ENCODE measurements around the gene KLHL17.

- no peak for TF ChIP-seq CTCF (IDR thresholded peaks at IDR 0.05)
- TF ChIP-seq POLR2A (IDR thresholded peaks at IDR 0.05), result no peak
Measured at GRCh38 chr1:985126-985525, 24.7 kb downstream of the KLHL17 start.
